ENCODE measurements around the gene JMY.

GRCh38 chr5:79287380-79287779, 51.4 kb downstream of the JMY start:
- TF ChIP-seq CTCF (IDR thresholded peaks at IDR 0.05) (no peak), POLR2AphosphoS2 (conservative IDR thresholded peaks at IDR 0.05; ENCODE audit: low read length) (no peak), SMC3 (IDR thresholded peaks at IDR 0.05) (no peak), EP300 (IDR thresholded peaks at IDR 0.05) (no peak), MAX (IDR thresholded peaks at IDR 0.05) (no peak), KDM5A (IDR thresholded peaks at IDR 0.05) (no peak), CEBPB (IDR thresholded peaks at IDR 0.05) (no peak)

Measured in A549 (cell line).